HS-5 (cell line): ENCODE measurements around the gene RNF34.

Experiments used
- DNase-seq: peaks from one replicate; pipeline ENCODE4 v3.0.0-alpha.2; 2012; ENCODE audit warnings: low read depth

Gene RNF34

GRCh38 chr12:121467638-121468498, 68.0 kb downstream of the RNF34 start:
- no peak for DNase-seq

- no peak for DNase-seq
Measured at GRCh38 chr12:121468499-121468801, 68.5 kb downstream of the RNF34 start.

- DNase-seq = no peak
Measured at GRCh38 chr12:121470751-121471150, 70.8 kb downstream of the RNF34 start.

- DNase-seq = no peak
Measured at GRCh38 chr12:121472150-121472905, 72.4 kb downstream of the RNF34 start.
